ENCODE measurements around the gene MRPL12. TPM values are rescaled to one million over a fixed set of nuclear protein-coding genes. Genes with fewer than 3 reads are reported as not detected.

The MRPL12 gene
- total RNA-seq, 8 experiments from 2014 or later: 17.0 to 155 (median 39.6) TPM

- in situ Hi-C loops (cut with MboI; ENCODE audit: low pct_unique_long_range_greater_than_20kb in 2 of 9, low sequenced_read_pairs in 9 of 9, unreplicated experiment in 9 of 9): no loop called here
- H3K4me1 ChIP-seq (replicated peaks in 1 of 2): peaks cover 8 to 12% of the 10 kb centered on the region in 2 donors
- ATAC-seq (replicated peaks in 6 of 8): no peak
- H3K4me3 ChIP-seq: no peak overlapping the region
- H3K27ac ChIP-seq: no peak overlapping the region
- 89 to 100% (median 100%) methylated on average over 1 to 15 of the region's 25 CpGs; no CpG with 5 or more reads in 1 of the 10 experiments for WGBS, 10 experiments
Observed at GRCh38 chr17:81697261-81698044, 5.7 kb upstream of the MRPL12 start.

GRCh38 chr17:81700353-81701287 is 2.5 kb upstream of the MRPL12 start:
- Histone ChIP-seq H3K27ac (no peak overlapping the region), H3K4me1 (replicated peaks in 1 of 2) (peaks cover 13 to 17% of the 10 kb centered on the region in 2 donors), H3K4me3 (no peak overlapping the region)
- 90 to 100% (median 93%) methylated on average over 2 to 5 of the region's 25 CpGs; no CpG with 5 or more reads in 6 of the 10 experiments for WGBS, 10 experiments
- in situ Hi-C loops (cut with MboI; ENCODE audit: low pct_unique_long_range_greater_than_20kb in 2 of 9, low sequenced_read_pairs in 9 of 9, unreplicated experiment in 9 of 9): no loop called here
- ATAC-seq (replicated peaks in 6 of 8): no peak

- in situ Hi-C loops (cut with MboI; ENCODE audit: low pct_unique_long_range_greater_than_20kb in 2 of 9, low sequenced_read_pairs in 9 of 9, unreplicated experiment in 9 of 9): no loop called here
- Histone ChIP-seq H3K27ac (no peak overlapping the region), H3K4me3 (peak overlapping the region; percentile 60 to 99 (median 76)), H3K4me1 (replicated peaks in 1 of 2) (peaks cover 13 to 17% of the 10 kb centered on the region in 2 donors)
- 33 to 100% (median 77%) methylated on average over 1 to 7 of the region's 23 CpGs; no CpG with 5 or more reads in 3 of the 10 experiments for WGBS, 10 experiments
- ATAC-seq (replicated peaks in 6 of 8): peak in 4 of 8 experiments; percentile 1 to 6 (median 4)
Observed at GRCh38 chr17:81701288-81702071, 1.7 kb upstream of the MRPL12 start.

- WGBS, 10 experiments: 0 to 100% (median 4%) methylated on average over 1 to 12 of the region's 27 CpGs; no CpG with 5 or more reads in 1 of the 10 experiments
- Histone ChIP-seq H3K4me3 (peak overlapping the region; percentile 60 to 99 (median 76)), H3K27ac (peak overlapping the region; percentile 83 to 94), H3K4me1 (replicated peaks in 1 of 2) (peaks cover 13 to 17% of the 10 kb centered on the region in 2 donors)
- ATAC-seq (replicated peaks in 6 of 8): peak in 2 of 8 experiments; percentile 6 to 7
- in situ Hi-C loops (cut with MboI; ENCODE audit: low pct_unique_long_range_greater_than_20kb in 2 of 9, low sequenced_read_pairs in 9 of 9, unreplicated experiment in 9 of 9): no loop called here
Observed at GRCh38 chr17:81703747-81704654, 834 bp downstream of the MRPL12 start.

- H3K4me3 ChIP-seq: no peak overlapping the region
- 93 to 100% (median 97%) methylated on average over 3 to 18 of the region's 30 CpGs for WGBS, 10 experiments
- no peak for ATAC-seq (replicated peaks in 6 of 8)
- H3K27ac ChIP-seq: no peak overlapping the region
- peaks cover 18 to 21% of the 10 kb centered on the region in 2 donors for H3K4me1 ChIP-seq (replicated peaks in 1 of 2)
- in situ Hi-C loops (cut with MboI; ENCODE audit: low pct_unique_long_range_greater_than_20kb in 2 of 9, low sequenced_read_pairs in 9 of 9, unreplicated experiment in 9 of 9): no loop called here
Observed at GRCh38 chr17:81705518-81706231, 2.5 kb downstream of the MRPL12 start.

GRCh38 chr17:81706232-81706611 is 3.1 kb downstream of the MRPL12 start:
- WGBS, 10 experiments: 93 to 100% (median 94%) methylated on average over 3 to 14 of the region's 17 CpGs; no CpG with 5 or more reads in 5 of the 10 experiments
- Histone ChIP-seq H3K4me3 (no peak overlapping the region), H3K4me1 (replicated peaks in 1 of 2) (peaks cover 23 to 24% of the 10 kb centered on the region in 2 donors), H3K27ac (no peak overlapping the region)
- no peak for ATAC-seq (replicated peaks in 6 of 8)
- in situ Hi-C loops (cut with MboI; ENCODE audit: low pct_unique_long_range_greater_than_20kb in 2 of 9, low sequenced_read_pairs in 9 of 9, unreplicated experiment in 9 of 9): no loop called here

- no peak overlapping the region for H3K4me3 ChIP-seq
- WGBS, 10 experiments: 90 to 100% (median 99%) methylated on average over 1 to 6 of the region's 54 CpGs; no CpG with 5 or more reads in 4 of the 10 experiments
- no peak for ATAC-seq (replicated peaks in 6 of 8)
- no peak overlapping the region for H3K27ac ChIP-seq
- in situ Hi-C loops (cut with MboI; ENCODE audit: low pct_unique_long_range_greater_than_20kb in 2 of 9, low sequenced_read_pairs in 9 of 9, unreplicated experiment in 9 of 9): no loop called here
- H3K4me1 ChIP-seq (replicated peaks in 1 of 2): peaks cover 18 to 21% of the 10 kb centered on the region in 2 donors
Observed at GRCh38 chr17:81706757-81707624, 3.8 kb downstream of the MRPL12 start.

- Histone ChIP-seq H3K27ac (no peak overlapping the region), H3K4me3 (no peak overlapping the region), H3K4me1 (replicated peaks in 1 of 2) (peaks cover 18 to 22% of the 10 kb centered on the region in 2 donors)
- in situ Hi-C loops (cut with MboI; ENCODE audit: low pct_unique_long_range_greater_than_20kb in 2 of 9, low sequenced_read_pairs in 9 of 9, unreplicated experiment in 9 of 9): no loop called here
- 81 to 100% methylated on average over 1 to 8 of the region's 25 CpGs; no CpG with 5 or more reads in 8 of the 10 experiments for WGBS, 10 experiments
- ATAC-seq (replicated peaks in 6 of 8): no peak
Observed at GRCh38 chr17:81707725-81708646, 4.8 kb downstream of the MRPL12 start.

GRCh38 chr17:81708739-81709185 is 5.6 kb downstream of the MRPL12 start:
- 64 to 100% (median 81%) methylated on average over 1 to 6 of the region's 17 CpGs; no CpG with 5 or more reads in 5 of the 10 experiments for WGBS, 10 experiments
- in situ Hi-C loops (cut with MboI; ENCODE audit: low pct_unique_long_range_greater_than_20kb in 2 of 9, low sequenced_read_pairs in 9 of 9, unreplicated experiment in 9 of 9): no loop called here
- ATAC-seq (replicated peaks in 6 of 8): no peak
- Histone ChIP-seq H3K4me3 (no peak overlapping the region), H3K27ac (no peak overlapping the region), H3K4me1 (replicated peaks in 1 of 2) (peaks cover 26 to 29% of the 10 kb centered on the region in 2 donors)

Measured in motor neuron (in vitro differentiated cells).